ENCODE results near the gene ISG20. TPM values are rescaled to one million over a fixed set of nuclear protein-coding genes. Genes with fewer than 3 reads are reported as not detected.

The ISG20 gene
- total RNA-seq, 1 experiment from 2014 or later: 14.9 TPM

- ATAC-seq (no peak), DNase-seq (ENCODE audit: low read depth, low spot score) (no peak)
- no TSS peak for BruUV-seq (replicated peaks)
- no peaks in the 10 kb centered on the region for H3K36me3 ChIP-seq (ENCODE audit: control insufficient read depth, insufficient read depth, low read length)
- no peaks in the 10 kb centered on the region for H3K4me1 ChIP-seq (ENCODE audit: control insufficient read depth, insufficient read depth, low read length)
- TF ChIP-seq TCF7L2 (IDR thresholded peaks at IDR 0.05; ENCODE audit: low read depth, low read length) (no peak), POLR2AphosphoS5 (IDR thresholded peaks at IDR 0.05; ENCODE audit: low read depth, low read length) (no peak), SIN3A (IDR thresholded peaks at IDR 0.05; ENCODE audit: borderline replicate concordance, insufficient read depth, low read depth, low read length) (no peak), CTCF (IDR thresholded peaks at IDR 0.05) (no peak)
- TF ChIP-seq, protein P1, sequence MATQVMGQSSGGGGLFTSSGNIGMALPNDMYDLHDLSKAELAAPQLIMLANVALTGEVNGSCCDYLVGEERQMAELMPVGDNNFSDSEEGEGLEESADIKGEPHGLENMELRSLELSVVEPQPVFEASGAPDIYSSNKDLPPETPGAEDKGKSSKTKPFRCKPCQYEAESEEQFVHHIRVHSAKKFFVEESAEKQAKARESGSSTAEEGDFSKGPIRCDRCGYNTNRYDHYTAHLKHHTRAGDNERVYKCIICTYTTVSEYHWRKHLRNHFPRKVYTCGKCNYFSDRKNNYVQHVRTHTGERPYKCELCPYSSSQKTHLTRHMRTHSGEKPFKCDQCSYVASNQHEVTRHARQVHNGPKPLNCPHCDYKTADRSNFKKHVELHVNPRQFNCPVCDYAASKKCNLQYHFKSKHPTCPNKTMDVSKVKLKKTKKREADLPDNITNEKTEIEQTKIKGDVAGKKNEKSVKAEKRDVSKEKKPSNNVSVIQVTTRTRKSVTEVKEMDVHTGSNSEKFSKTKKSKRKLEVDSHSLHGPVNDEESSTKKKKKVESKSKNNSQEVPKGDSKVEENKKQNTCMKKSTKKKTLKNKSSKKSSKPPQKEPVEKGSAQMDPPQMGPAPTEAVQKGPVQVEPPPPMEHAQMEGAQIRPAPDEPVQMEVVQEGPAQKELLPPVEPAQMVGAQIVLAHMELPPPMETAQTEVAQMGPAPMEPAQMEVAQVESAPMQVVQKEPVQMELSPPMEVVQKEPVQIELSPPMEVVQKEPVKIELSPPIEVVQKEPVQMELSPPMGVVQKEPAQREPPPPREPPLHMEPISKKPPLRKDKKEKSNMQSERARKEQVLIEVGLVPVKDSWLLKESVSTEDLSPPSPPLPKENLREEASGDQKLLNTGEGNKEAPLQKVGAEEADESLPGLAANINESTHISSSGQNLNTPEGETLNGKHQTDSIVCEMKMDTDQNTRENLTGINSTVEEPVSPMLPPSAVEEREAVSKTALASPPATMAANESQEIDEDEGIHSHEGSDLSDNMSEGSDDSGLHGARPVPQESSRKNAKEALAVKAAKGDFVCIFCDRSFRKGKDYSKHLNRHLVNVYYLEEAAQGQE (IDR thresholded peaks at IDR 0.05; ENCODE audit: insufficient read depth in 1 of 2, low read depth in 2 of 2, low read length in 1 of 2): no peak
- peaks cover 4% of the 10 kb centered on the region; the same call in 1 of the 2 replicates for H3K27me3 ChIP-seq (ENCODE audit: control insufficient read depth, insufficient read depth, low read length)
- H3K4me3 ChIP-seq (ENCODE audit: low read depth in 2 of 2, low read length in 2 of 2): no peak overlapping the region
- ChIA-PET POLR2A (no interaction called here), CTCF (no interaction called here)
- no peak overlapping the region for H3K27ac ChIP-seq (ENCODE audit: low read length)
- no peaks in the 10 kb centered on the region for H3K9me3 ChIP-seq (ENCODE audit: control insufficient read depth, insufficient read depth, low read depth, low read length)
- intact Hi-C loops (cut with micrococcal nuclease; ENCODE audit: unreplicated experiment): no loop called here
- in situ Hi-C loops (cut with HindIII; ENCODE audit: low pct_unique_long_range_greater_than_20kb, low sequenced_read_pairs): no loop called here
Observed at GRCh38 chr15:88661041-88661700, 22.4 kb downstream of the ISG20 start.

GRCh38 chr15:88661761-88662556, 23.1 kb downstream of the ISG20 start:
- no peak for ATAC-seq
- no TSS peak for BruUV-seq (replicated peaks)
- intact Hi-C loops (cut with micrococcal nuclease; ENCODE audit: unreplicated experiment) (no loop called here), in situ Hi-C loops (cut with HindIII; ENCODE audit: low pct_unique_long_range_greater_than_20kb, low sequenced_read_pairs) (no loop called here)
- no peak overlapping the region for H3K4me3 ChIP-seq (ENCODE audit: low read depth in 2 of 2, low read length in 2 of 2)
- no peaks in the 10 kb centered on the region for H3K9me3 ChIP-seq (ENCODE audit: control insufficient read depth, insufficient read depth, low read depth, low read length)
- POLR2A ChIA-PET: no interaction called here
- TF ChIP-seq SIN3A (IDR thresholded peaks at IDR 0.05; ENCODE audit: borderline replicate concordance, insufficient read depth, low read depth, low read length) (no peak), POLR2AphosphoS5 (IDR thresholded peaks at IDR 0.05; ENCODE audit: low read depth, low read length) (no peak), CTCF (IDR thresholded peaks at IDR 0.05) (no peak), TCF7L2 (IDR thresholded peaks at IDR 0.05; ENCODE audit: low read depth, low read length) (no peak)
- TF ChIP-seq, protein P1 (IDR thresholded peaks at IDR 0.05; ENCODE audit: insufficient read depth in 1 of 2, low read depth in 2 of 2, low read length in 1 of 2): no peak
- CTCF ChIA-PET: no interaction called here
- no peak for DNase-seq (ENCODE audit: low read depth, low spot score)
- H3K27me3 ChIP-seq (ENCODE audit: control insufficient read depth, insufficient read depth, low read length): peaks cover 4% of the 10 kb centered on the region; the same call in 1 of the 2 replicates
- H3K27ac ChIP-seq (ENCODE audit: low read length): no peak overlapping the region
- no peaks in the 10 kb centered on the region for H3K4me1 ChIP-seq (ENCODE audit: control insufficient read depth, insufficient read depth, low read length)
- H3K36me3 ChIP-seq (ENCODE audit: control insufficient read depth, insufficient read depth, low read length): no peaks in the 10 kb centered on the region
